H9 (cell line): ENCODE data around the gene APLF. TPM values are rescaled to one million over a fixed set of nuclear protein-coding genes. Genes with fewer than 3 reads are reported as not detected.

Experiments
- DNase-seq: peaks from one replicate; pipeline ENCODE4 v3.0.0-alpha.2; 2017
- H2AFZ ChIP-seq: one replicate; pipeline ENCODE4 v1.6.1; 2013; ENCODE audit warnings: mild to moderate bottlenecking, low read length, control low read depth, moderate library complexity
- H2AK5ac ChIP-seq: 2 replicates; pipeline ENCODE4 v1.6.1; 2013; ENCODE audit warnings: low read length, control low read depth, mixed read lengths; ENCODE audit not compliant: insufficient read length
- H2BK120ac ChIP-seq: one replicate; pipeline ENCODE4 v1.6.1; 2013; ENCODE audit warnings: low read depth, mild to moderate bottlenecking, low read length, control low read depth, inconsistent platforms; ENCODE audit not compliant: poor library complexity, severe bottlenecking
- H2BK12ac ChIP-seq: 2 replicates; pipeline ENCODE4 v1.6.1; 2013; ENCODE audit warnings: low read length, control low read depth, mixed read lengths, low read depth; ENCODE audit not compliant: insufficient read length
- H2BK15ac ChIP-seq: 2 replicates; pipeline ENCODE4 v1.6.1; 2013; ENCODE audit warnings: low read depth, low read length, control low read depth
- H2BK20ac ChIP-seq: one replicate; pipeline ENCODE4 v1.6.1; 2013; ENCODE audit warnings: low read depth, mild to moderate bottlenecking, low read length, control low read depth, inconsistent platforms; ENCODE audit not compliant: poor library complexity, severe bottlenecking
- H2BK5ac ChIP-seq: 2 replicates; pipeline ENCODE4 v1.6.1; 2013; ENCODE audit warnings: low read length, control low read depth, mixed read lengths; ENCODE audit not compliant: insufficient read length
- H3K14ac ChIP-seq: 2 replicates; pipeline ENCODE4 v1.6.1; 2013; ENCODE audit warnings: low read length, control low read depth; ENCODE audit not compliant: insufficient read depth
- H3K18ac ChIP-seq: 2 replicates; pipeline ENCODE4 v1.6.1; 2013; ENCODE audit warnings: low read depth, mild to moderate bottlenecking, mixed read lengths, low read length, control low read depth; ENCODE audit not compliant: insufficient read length
- H3K23ac ChIP-seq: 2 replicates; pipeline ENCODE4 v1.6.1; 2013; ENCODE audit warnings: low read length, control low read depth, mixed read lengths, low read depth; ENCODE audit not compliant: insufficient read length
- H3K23me2 ChIP-seq: 2 replicates; pipeline ENCODE4 v1.6.1; 2013; ENCODE audit warnings: low read depth, mild to moderate bottlenecking, mixed read lengths, low read length, control low read depth; ENCODE audit not compliant: insufficient read length, poor library complexity, severe bottlenecking
- H3K27ac ChIP-seq: 2 replicates; pipeline ENCODE4 v1.5.1; 2013; ENCODE audit warnings: low read length, control low read depth, mixed read lengths, low read depth; ENCODE audit not compliant: insufficient read length
- H3K27me3 ChIP-seq: 2 replicates; pipeline ENCODE4 v1.6.1; 2013; ENCODE audit warnings: low read length, control low read depth, inconsistent platforms; ENCODE audit not compliant: insufficient read depth
- H3K4ac ChIP-seq: 2 replicates; pipeline ENCODE4 v1.6.1; 2013; ENCODE audit warnings: low read depth, mild to moderate bottlenecking, control low read depth, inconsistent platforms, low read length, moderate library complexity
- H3K4me1 ChIP-seq: 2 replicates; pipeline ENCODE4 v1.6.1; 2013; ENCODE audit warnings: low read length, control low read depth, inconsistent platforms; ENCODE audit not compliant: insufficient read depth
- H3K4me2 ChIP-seq: 2 replicates; pipeline ENCODE4 v1.6.1; 2013; ENCODE audit warnings: low read length, control low read depth, mixed read lengths; ENCODE audit not compliant: insufficient read length, insufficient read depth
- H3K56ac ChIP-seq: 2 replicates; pipeline ENCODE4 v1.6.1; 2013; ENCODE audit warnings: low read depth, mild to moderate bottlenecking, mixed read lengths, low read length, control low read depth; ENCODE audit not compliant: insufficient read length
- H3K79me1 ChIP-seq: 2 replicates; pipeline ENCODE4 v1.6.1; 2013; ENCODE audit warnings: low read depth, mild to moderate bottlenecking, moderate library complexity, low read length, control low read depth, inconsistent platforms; ENCODE audit not compliant: insufficient read depth, poor library complexity, severe bottlenecking
- H3K79me2 ChIP-seq: 2 replicates; pipeline ENCODE4 v1.6.1; 2013; ENCODE audit warnings: low read length, control low read depth, inconsistent platforms; ENCODE audit not compliant: insufficient read depth
- H3K9ac ChIP-seq: 2 replicates; pipeline ENCODE4 v1.6.1; 2013; ENCODE audit warnings: low read length, control low read depth, mixed read lengths; ENCODE audit not compliant: insufficient read length; ENCODE audit errors: extremely low read depth
- H3K9me3 ChIP-seq: one replicate; pipeline ENCODE4 v1.6.1; 2013; ENCODE audit warnings: low read depth, low read length, inconsistent platforms; ENCODE audit not compliant: control insufficient read depth
- H3T11ph ChIP-seq: one replicate; pipeline ENCODE4 v1.6.1; 2013; ENCODE audit warnings: mild to moderate bottlenecking, low read length, control low read depth, inconsistent platforms
- H4K20me1 ChIP-seq: one replicate; pipeline ENCODE4 v1.6.1; 2013; ENCODE audit not compliant: control insufficient read depth, insufficient read length, insufficient read depth
- H4K5ac ChIP-seq: 2 replicates; pipeline ENCODE4 v1.6.1; 2013; ENCODE audit warnings: low read depth, mild to moderate bottlenecking, mixed read lengths, low read length, control low read depth; ENCODE audit not compliant: insufficient read length
- H4K8ac ChIP-seq: replicated peaks from 2 replicates; pipeline ENCODE4 v1.6.1; 2013; ENCODE audit warnings: low read length, control low read depth, mixed read lengths, low read depth; ENCODE audit not compliant: insufficient read length
- H4K91ac ChIP-seq: 2 replicates; pipeline ENCODE4 v1.6.1; 2013; ENCODE audit warnings: low read depth, mild to moderate bottlenecking, moderate library complexity, mixed read lengths, low read length, control low read depth; ENCODE audit not compliant: insufficient read length
- H3K27ac Mint-ChIP-seq, 3 experiments: 2 replicates in 2 of 3; 3 replicates in 1 of 3; pipeline ENCODE4 v1.8.0; 2020 to 2021; ENCODE audit warnings: mixed read lengths in 3 of 3, mild to moderate bottlenecking in 1 of 3, moderate library complexity in 1 of 3
- H3K27me3 Mint-ChIP-seq: 2 replicates; pipeline ENCODE4 v1.8.0; 2021; ENCODE audit warnings: low read depth, mild to moderate bottlenecking, moderate library complexity, mixed read lengths
- H3K36me3 Mint-ChIP-seq, 3 experiments: 2 replicates in 2 of 3; 3 replicates in 1 of 3; pipeline ENCODE4 v1.8.0; 2020 to 2021; ENCODE audit warnings: low read depth in 3 of 3, mixed read lengths in 3 of 3; ENCODE audit not compliant: insufficient read depth in 1 of 3
- H3K4me1 Mint-ChIP-seq, 2 experiments: 2 replicates each; pipeline ENCODE4 v1.8.0; 2020; ENCODE audit warnings: mixed read lengths in 2 of 2
- H3K4me3 Mint-ChIP-seq, 2 experiments: 2 replicates in 1 of 2; 3 replicates in 1 of 2; pipeline ENCODE4 v1.8.0; 2020 to 2021; ENCODE audit warnings: mild to moderate bottlenecking in 2 of 2, mixed read lengths in 2 of 2, moderate library complexity in 1 of 2
- H3K9me3 Mint-ChIP-seq, 2 experiments: 2 replicates in 1 of 2; 3 replicates in 1 of 2; pipeline ENCODE4 v1.8.0; 2020; ENCODE audit warnings: mild to moderate bottlenecking in 2 of 2, mixed read lengths in 2 of 2, moderate library complexity in 1 of 2
- WGBS: extraction: QIAGEN DNeasy Blood & Tissue Kit; methylation state at CpG from one replicate; pipeline ENCODE4 v1.1.7; 2013; ENCODE audit warnings: missing lambda C conversion rate, low lambda C conversion rate, mixed read lengths; ENCODE audit not compliant: insufficient read length; ENCODE audit errors: extremely low coverage; 5-methylcytosine and 5-hydroxymethylcytosine counted together
- total RNA-seq: library from RNA; stranded (reverse); gene quantifications from 2 replicates; pipeline ENCODE4 v1.2.1, GENCODE V29; 2021
- TF ChIP-seq, protein P1 (sequence below): fragments of 200-600 bp; sonication (generic); conservative IDR thresholded peaks from 3 replicates; pipeline ENCODE4 v1.8.0; 2021; ENCODE audit warnings: antibody characterized with exemption, mild to moderate bottlenecking

Gene APLF
- total RNA-seq, 1 experiment from 2014 or later = 3.7 TPM

DNA sequence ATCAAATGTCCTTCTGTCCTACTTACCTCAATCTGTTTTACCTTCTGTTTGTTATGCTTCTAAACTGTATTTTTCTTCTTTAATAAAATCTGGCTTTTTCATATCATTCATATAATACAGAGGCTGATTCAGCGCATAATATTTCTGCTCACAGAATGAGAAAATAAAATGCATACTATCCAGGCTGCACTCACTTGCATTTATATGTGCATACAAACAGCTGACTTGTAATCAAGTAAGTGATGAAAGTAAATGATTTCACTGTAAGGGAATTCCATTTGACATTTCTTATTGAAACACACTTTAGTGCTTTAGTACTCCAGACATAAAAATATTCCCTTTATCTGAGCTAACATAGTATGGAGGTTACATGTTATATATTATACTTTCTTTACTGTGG, 100.7 kb downstream of the APLF start:
- no peak overlapping the region for H2AK5ac ChIP-seq
- no peak overlapping the region for H3K4ac ChIP-seq
- H2BK12ac ChIP-seq = no peak overlapping the region
- H3K56ac ChIP-seq = no peak overlapping the region
- H3K27ac ChIP-seq = no peak overlapping the region
- no peaks in the 10 kb centered on the region for H3K4me1 ChIP-seq
- no peaks in the 10 kb centered on the region for H3K79me1 ChIP-seq
- H2BK20ac ChIP-seq = no peak overlapping the region
- Mint-ChIP-seq H3K36me3 (no peaks in the 10 kb centered on the region; a peak in 1 of 7 replicates), H3K27ac (no peak overlapping the region), H3K9me3 (peaks cover 0 to 3% of the 10 kb centered on the region in 2 experiments; a peak in 1 of 5 replicates), H3K27me3 (no peaks in the 10 kb centered on the region), H3K4me1 (no peaks in the 10 kb centered on the region), H3K4me3 (no peak overlapping the region)
- H4K8ac ChIP-seq = no peak overlapping the region
- no peak overlapping the region for H3K23ac ChIP-seq
- no peak overlapping the region for H2BK5ac ChIP-seq
- H3K14ac ChIP-seq = no peak overlapping the region
- no peaks in the 10 kb centered on the region for H3K23me2 ChIP-seq
- H4K91ac ChIP-seq = no peak overlapping the region
- DNase-seq = no peak
- no peak overlapping the region for H2BK120ac ChIP-seq
- no peak overlapping the region for H3K4me2 ChIP-seq
- H3K9ac ChIP-seq = no peak overlapping the region
- no peak overlapping the region for H2BK15ac ChIP-seq
- no CpG with 5 or more reads among the region's 1 CpG for WGBS
- H3K18ac ChIP-seq = no peak overlapping the region
- H4K5ac ChIP-seq = no peak overlapping the region
- TF ChIP-seq, protein P1, sequence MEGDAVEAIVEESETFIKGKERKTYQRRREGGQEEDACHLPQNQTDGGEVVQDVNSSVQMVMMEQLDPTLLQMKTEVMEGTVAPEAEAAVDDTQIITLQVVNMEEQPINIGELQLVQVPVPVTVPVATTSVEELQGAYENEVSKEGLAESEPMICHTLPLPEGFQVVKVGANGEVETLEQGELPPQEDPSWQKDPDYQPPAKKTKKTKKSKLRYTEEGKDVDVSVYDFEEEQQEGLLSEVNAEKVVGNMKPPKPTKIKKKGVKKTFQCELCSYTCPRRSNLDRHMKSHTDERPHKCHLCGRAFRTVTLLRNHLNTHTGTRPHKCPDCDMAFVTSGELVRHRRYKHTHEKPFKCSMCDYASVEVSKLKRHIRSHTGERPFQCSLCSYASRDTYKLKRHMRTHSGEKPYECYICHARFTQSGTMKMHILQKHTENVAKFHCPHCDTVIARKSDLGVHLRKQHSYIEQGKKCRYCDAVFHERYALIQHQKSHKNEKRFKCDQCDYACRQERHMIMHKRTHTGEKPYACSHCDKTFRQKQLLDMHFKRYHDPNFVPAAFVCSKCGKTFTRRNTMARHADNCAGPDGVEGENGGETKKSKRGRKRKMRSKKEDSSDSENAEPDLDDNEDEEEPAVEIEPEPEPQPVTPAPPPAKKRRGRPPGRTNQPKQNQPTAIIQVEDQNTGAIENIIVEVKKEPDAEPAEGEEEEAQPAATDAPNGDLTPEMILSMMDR = no peak
- no peak overlapping the region for H3T11ph ChIP-seq
- no peaks in the 10 kb centered on the region for H3K9me3 ChIP-seq
- no peaks in the 10 kb centered on the region for H3K79me2 ChIP-seq
- no peaks in the 10 kb centered on the region for H4K20me1 ChIP-seq
- no peak overlapping the region for H2AFZ ChIP-seq
- H3K27me3 ChIP-seq = no peaks in the 10 kb centered on the region
